Activated naive CD4-positive, alpha-beta T cell treated with anti-CD3 and anti-CD28 coated beads, Interleukin-2, amount 10 ng/mL, durations not matched to agents 7 days and 5 days (primary cell): Measurements from ENCODE around the gene GALNTL6.

Experiments
- CTCF ChIA-PET: fragments of 350-600 bp; sonication (Branson Sonifier 250); formaldehyde crosslinking; loops from one replicate; lab custom pipeline; 2021; ENCODE audit warnings: antibody characterized with exemption; lab: Charles Lee
- DNase-seq: peaks from one replicate; pipeline ENCODE4 v3.0.0-alpha.2; 2020
- H3K27ac Mint-ChIP-seq: one replicate; pipeline ENCODE4 v1.8.0; 2021; ENCODE audit warnings: mild to moderate bottlenecking, moderate library complexity, mixed read lengths
- H3K27me3 Mint-ChIP-seq: one replicate; pipeline ENCODE4 v1.8.0; 2021; ENCODE audit warnings: mild to moderate bottlenecking, mixed read lengths
- H3K36me3 Mint-ChIP-seq: one replicate; pipeline ENCODE4 v1.8.0; 2021; ENCODE audit warnings: mixed read lengths
- H3K4me1 Mint-ChIP-seq: one replicate; pipeline ENCODE4 v1.8.0; 2021; ENCODE audit warnings: mixed read lengths
- H3K4me3 Mint-ChIP-seq: one replicate; pipeline ENCODE4 v1.8.0; 2021; ENCODE audit warnings: mild to moderate bottlenecking, moderate library complexity, mixed read lengths
- H3K9me3 Mint-ChIP-seq: one replicate; pipeline ENCODE4 v1.8.0; 2021; ENCODE audit warnings: mixed read lengths

GALNTL6 gene

DNA sequence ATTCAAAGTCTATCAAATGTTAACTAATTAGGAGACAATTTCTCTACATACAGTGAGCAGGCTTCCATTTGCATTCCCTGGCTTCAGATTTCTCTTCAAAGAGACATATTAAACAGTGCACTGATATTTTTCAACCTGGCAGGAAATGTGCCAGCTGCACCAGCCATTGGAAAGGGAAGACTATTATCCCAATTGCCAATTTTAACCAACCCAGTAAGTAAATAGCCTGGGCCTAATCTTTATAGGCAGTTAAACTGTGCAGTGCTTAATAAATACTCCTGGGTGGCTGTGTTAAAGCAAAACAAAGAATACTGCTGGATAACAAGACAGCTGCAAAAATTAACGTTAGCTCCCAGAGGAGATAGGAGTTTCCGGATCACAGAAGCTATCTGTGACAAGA is 1243.5 kb downstream of the GALNTL6 start:
- no peak overlapping the region for H3K4me3 Mint-ChIP-seq
- H3K27ac Mint-ChIP-seq, result no peak overlapping the region
- CTCF ChIA-PET, result no interaction called here
- H3K27me3 Mint-ChIP-seq, result peaks cover 4% of the 10 kb centered on the region
- DNase-seq, result no peak
- H3K4me1 Mint-ChIP-seq, result no peaks in the 10 kb centered on the region
- no peaks in the 10 kb centered on the region for H3K9me3 Mint-ChIP-seq
- no peaks in the 10 kb centered on the region for H3K36me3 Mint-ChIP-seq

DNA sequence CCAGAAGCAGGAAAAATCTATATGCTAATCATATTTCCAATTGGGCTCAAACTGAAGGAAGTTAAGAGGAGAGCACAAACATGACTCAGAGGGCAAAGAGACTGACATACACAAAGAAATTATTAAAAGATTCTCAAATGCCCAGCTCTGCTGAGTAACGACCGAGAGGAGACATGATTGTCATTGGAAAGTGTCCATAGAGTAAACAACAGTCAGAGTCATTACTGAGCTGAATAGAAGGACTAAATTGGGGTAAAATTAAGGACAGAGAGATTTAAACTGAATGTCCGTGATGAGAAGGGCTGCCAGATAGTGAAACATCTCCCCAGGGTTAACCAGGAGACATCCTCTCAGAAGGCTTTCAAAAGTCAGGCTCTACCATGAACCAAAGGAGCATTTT is 1244.2 kb downstream of the GALNTL6 start:
- DNase-seq, result no peak
- Mint-ChIP-seq H3K4me3 (no peak overlapping the region), H3K27ac (no peak overlapping the region), H3K27me3 (peaks cover 4% of the 10 kb centered on the region), H3K4me1 (no peaks in the 10 kb centered on the region), H3K36me3 (no peaks in the 10 kb centered on the region), H3K9me3 (no peaks in the 10 kb centered on the region)
- CTCF ChIA-PET, result interaction anchor here (0.8 kb wide), 1 partner anchor 172 kb away, joined by 3 read pairs; no protein-coding TSS in a partner anchor

DNA sequence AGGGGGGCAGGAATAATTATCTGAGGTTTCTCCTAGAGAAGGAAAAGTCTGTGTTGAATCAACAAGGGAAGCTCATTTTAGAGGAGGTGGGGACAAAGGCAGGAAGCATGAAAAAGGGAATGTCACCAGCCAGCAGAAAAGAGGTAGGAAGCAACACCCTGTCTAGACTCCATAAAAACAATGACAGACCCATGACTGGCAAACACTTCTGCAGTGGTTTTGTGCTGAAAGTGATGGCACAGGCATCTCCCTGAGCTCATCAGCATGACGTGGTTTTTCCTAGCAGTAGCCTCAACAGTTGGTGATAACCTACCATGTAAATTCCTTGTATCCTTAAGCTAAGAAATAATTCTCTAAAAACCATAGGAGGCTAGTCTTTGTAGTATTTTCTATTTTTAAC is 1244.7 kb downstream of the GALNTL6 start:
- peaks cover 4% of the 10 kb centered on the region for H3K27me3 Mint-ChIP-seq
- H3K9me3 Mint-ChIP-seq, result no peaks in the 10 kb centered on the region
- H3K4me3 Mint-ChIP-seq, result no peak overlapping the region
- CTCF ChIA-PET, result interaction anchor here (0.8 kb wide), 1 partner anchor 171 kb away, joined by 3 read pairs; no protein-coding TSS in a partner anchor
- no peaks in the 10 kb centered on the region for H3K4me1 Mint-ChIP-seq
- no peak overlapping the region for H3K27ac Mint-ChIP-seq
- DNase-seq, result no peak
- no peaks in the 10 kb centered on the region for H3K36me3 Mint-ChIP-seq

DNA sequence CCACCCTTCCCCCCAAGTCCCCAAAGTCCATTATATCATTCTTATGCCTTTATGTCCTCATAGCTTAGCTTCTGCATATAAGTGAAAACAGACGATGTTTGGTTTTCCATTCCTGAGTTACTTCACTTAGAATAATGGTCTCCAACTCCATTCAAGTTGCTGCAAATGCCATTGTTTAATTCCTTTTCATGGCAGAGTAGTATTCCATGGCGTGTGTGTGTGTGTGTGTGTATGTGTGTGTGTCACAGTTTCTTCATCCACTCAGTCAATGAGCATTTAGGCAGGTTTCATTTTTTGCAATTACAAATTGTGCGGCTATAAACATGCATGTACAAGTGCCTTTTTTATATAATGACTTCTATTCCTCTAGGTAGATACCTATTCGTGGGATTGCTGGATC is 1248.0 kb downstream of the GALNTL6 start:
- no peaks in the 10 kb centered on the region for H3K9me3 Mint-ChIP-seq
- no peak overlapping the region for H3K27ac Mint-ChIP-seq
- no peaks in the 10 kb centered on the region for H3K27me3 Mint-ChIP-seq
- no peak overlapping the region for H3K4me3 Mint-ChIP-seq
- no peak for DNase-seq
- H3K4me1 Mint-ChIP-seq, result no peaks in the 10 kb centered on the region
- H3K36me3 Mint-ChIP-seq, result no peaks in the 10 kb centered on the region
- CTCF ChIA-PET, result no interaction called here

DNA sequence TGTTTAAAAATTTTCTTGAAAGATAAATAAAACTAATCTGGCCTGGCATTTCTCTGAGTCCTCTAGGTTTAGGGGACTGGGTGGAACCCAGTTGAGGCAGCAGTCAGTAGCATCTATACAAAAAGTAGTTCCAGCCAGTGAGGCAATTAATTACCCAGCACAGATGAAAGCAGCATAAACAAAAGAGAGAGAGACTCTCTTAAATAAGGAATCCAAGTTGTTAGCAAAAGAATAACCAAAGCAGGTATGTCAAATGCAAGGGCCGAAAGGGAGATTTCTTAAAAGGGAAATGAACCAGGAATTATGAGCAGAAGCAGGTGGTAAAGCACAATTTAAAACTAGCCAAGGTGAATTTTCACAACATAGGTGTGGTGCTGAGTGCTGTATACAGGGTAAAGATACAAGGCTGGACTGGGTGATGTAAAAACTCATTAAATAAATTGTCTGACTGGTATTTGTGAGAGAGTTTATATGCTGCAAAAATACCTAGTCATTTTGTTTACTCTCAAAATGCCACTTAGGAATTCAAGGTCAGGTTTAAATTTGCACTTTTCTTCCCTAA is 1260.8 kb downstream of the GALNTL6 start:
- H3K36me3 Mint-ChIP-seq, result no peaks in the 10 kb centered on the region
- peaks cover 7% of the 10 kb centered on the region for H3K27me3 Mint-ChIP-seq
- peaks cover 2% of the 10 kb centered on the region for H3K9me3 Mint-ChIP-seq
- H3K4me1 Mint-ChIP-seq, result no peaks in the 10 kb centered on the region
- DNase-seq, result no peak
- H3K4me3 Mint-ChIP-seq, result no peak overlapping the region
- no peak overlapping the region for H3K27ac Mint-ChIP-seq
- CTCF ChIA-PET, result no interaction called here

DNA sequence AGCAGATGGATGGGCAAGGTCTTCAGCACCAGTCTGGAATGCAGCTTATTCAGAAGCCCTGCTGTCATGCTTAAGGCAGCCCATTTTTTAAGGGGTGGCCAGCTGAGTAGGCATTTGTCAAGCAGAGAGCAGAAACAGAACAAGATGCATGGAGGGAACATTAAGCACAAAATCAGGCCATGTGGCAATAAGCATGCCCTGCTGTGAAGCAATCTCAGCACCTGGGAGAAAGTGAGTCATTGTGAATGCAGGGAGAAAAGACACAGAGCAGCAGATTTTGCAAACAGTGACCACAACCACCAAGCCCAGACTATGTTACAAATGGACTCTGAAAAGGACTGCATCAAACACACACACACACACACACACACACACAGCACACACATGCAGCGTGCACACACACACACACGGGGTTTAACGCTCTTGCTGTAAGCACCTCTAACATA is 1261.3 kb downstream of the GALNTL6 start:
- Mint-ChIP-seq H3K27me3 (peaks cover 7% of the 10 kb centered on the region), H3K27ac (no peak overlapping the region), H3K4me3 (no peak overlapping the region), H3K36me3 (no peaks in the 10 kb centered on the region), H3K4me1 (no peaks in the 10 kb centered on the region), H3K9me3 (peaks cover under 1% of the 10 kb centered on the region)
- CTCF ChIA-PET, result interaction anchor here (0.6 kb wide), 1 partner anchor 35 kb away, joined by 3 read pairs; no protein-coding TSS in a partner anchor
- no peak for DNase-seq

DNA sequence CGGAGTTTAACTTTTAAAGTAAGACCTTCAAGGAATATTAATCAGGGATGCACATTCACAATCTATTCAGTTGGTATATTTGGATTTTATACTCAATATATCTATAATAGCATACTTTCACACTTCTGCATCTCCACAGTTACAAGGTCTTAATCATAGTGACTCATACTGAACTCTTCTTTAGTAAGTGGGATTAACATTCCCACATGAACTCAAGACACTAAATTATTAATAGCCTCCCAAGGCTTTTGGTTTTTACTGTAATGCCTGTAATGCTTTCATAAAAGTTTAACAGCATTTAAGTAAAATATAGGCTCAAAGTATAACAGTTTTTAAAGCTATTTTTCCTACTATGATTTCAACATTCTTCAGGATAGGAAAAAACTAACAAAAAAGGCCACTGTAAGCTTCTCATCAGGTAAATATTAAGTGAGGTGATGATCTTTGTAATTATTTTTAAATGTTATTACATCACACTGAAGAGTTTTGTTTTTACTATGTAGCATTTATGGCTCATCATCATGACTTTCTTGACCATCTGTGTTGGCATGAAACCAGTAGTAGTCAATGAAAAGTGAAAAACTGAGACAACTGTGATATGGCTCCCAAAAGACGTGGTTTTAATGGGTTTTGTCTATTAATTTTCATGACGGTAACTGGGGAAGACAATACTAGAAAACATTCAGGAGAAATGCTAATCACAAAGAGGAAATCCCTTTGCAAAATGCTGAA is 1263.9 kb downstream of the GALNTL6 start:
- Mint-ChIP-seq H3K4me3 (no peak overlapping the region), H3K27me3 (no peaks in the 10 kb centered on the region), H3K4me1 (no peaks in the 10 kb centered on the region), H3K36me3 (no peaks in the 10 kb centered on the region), H3K9me3 (no peaks in the 10 kb centered on the region), H3K27ac (no peak overlapping the region)
- DNase-seq, result no peak
- CTCF ChIA-PET, result no interaction called here

DNA sequence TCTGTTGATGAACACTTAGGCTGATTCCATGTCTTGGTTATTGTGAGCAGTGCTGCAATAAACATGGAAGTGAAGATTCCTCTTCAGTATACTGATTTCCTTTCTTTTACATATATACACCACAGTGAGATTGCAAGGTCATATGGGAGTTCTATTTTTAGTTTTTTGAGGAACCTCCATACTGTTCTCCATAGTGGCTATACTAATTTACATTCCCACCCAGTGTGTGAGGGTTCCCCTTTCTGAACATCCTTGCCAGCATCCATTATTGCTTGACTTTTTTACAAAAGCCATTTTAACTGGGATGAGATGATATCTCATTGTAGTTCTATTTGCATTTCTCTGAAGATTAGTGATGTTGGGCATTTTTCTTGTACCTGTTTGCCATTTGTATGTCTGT is 1274.9 kb downstream of the GALNTL6 start:
- Mint-ChIP-seq H3K4me1 (no peaks in the 10 kb centered on the region), H3K9me3 (no peaks in the 10 kb centered on the region), H3K36me3 (no peaks in the 10 kb centered on the region), H3K27ac (no peak overlapping the region), H3K4me3 (no peak overlapping the region), H3K27me3 (no peaks in the 10 kb centered on the region)
- CTCF ChIA-PET, result no interaction called here
- DNase-seq, result no peak
